Caco-2 (cell line): ENCODE measurements around the gene RPL31. TPM values are rescaled to one million over a fixed set of nuclear protein-coding genes. Genes with fewer than 3 reads are reported as not detected.

Experiments used
- BruUV-seq: library from RNA; stranded (reverse); fragments of 400-500 nt; replicated peaks from 2 replicates; lab custom pipeline; 2021; lab: Mats Ljungman, UMichigan
- CTCF ChIA-PET: fragments of 300-600 bp; sonication (Branson Sonifier 250); formaldehyde crosslinking; loops from one replicate; lab custom pipeline; 2022; ENCODE audit warnings: antibody characterized with exemption; lab: Charles Lee
- POLR2A ChIA-PET: fragments of 300-600 bp; sonication (Branson Sonifier 250); formaldehyde crosslinking; loops from one replicate; lab custom pipeline; 2022; ENCODE audit warnings: antibody characterized with exemption; lab: Charles Lee
- DNase-seq, 2 experiments: peaks; one replicate each; pipeline versions ENCODE4 v3.0.0 to v3.0.0-alpha.2; 2020 to 2022
- H3K27me3 ChIP-seq: replicated peaks from 2 replicates; pipeline ENCODE4 v1.6.0; 2011; ENCODE audit warnings: low read length; ENCODE audit not compliant: control insufficient read depth, insufficient read depth
- H3K36me3 ChIP-seq: 2 replicates; pipeline ENCODE4 v1.5.1; 2011; ENCODE audit warnings: low read length; ENCODE audit not compliant: control insufficient read depth, insufficient read depth
- H3K4me1 ChIP-seq: fragments of 250-450 bp; sonication (Bioruptor Pico); 2 replicates; pipeline ENCODE4 v1.5.1; 2020; ENCODE audit warnings: mild to moderate bottlenecking
- H3K4me3 ChIP-seq: 2 replicates; pipeline ENCODE4 v1.5.1; 2011; ENCODE audit warnings: low read depth, mild to moderate bottlenecking, control low read depth, low read length
- H3K9me3 ChIP-seq: fragments of 250-450 bp; sonication (Bioruptor Pico); 2 replicates; pipeline ENCODE4 v1.5.1; 2020; ENCODE audit warnings: mild to moderate bottlenecking, moderate library complexity
- H3K27ac Mint-ChIP-seq: one replicate; pipeline ENCODE4 v1.8.0; 2022; ENCODE audit warnings: mixed read lengths; ENCODE audit not compliant: unreplicated experiment
- H3K27me3 Mint-ChIP-seq: one replicate; pipeline ENCODE4 v1.8.0; 2022; ENCODE audit warnings: mixed read lengths; ENCODE audit not compliant: insufficient read depth, unreplicated experiment
- H3K36me3 Mint-ChIP-seq: one replicate; pipeline ENCODE4 v1.8.0; 2022; ENCODE audit warnings: mild to moderate bottlenecking, mixed read lengths; ENCODE audit not compliant: insufficient read depth, unreplicated experiment
- H3K4me1 Mint-ChIP-seq: one replicate; pipeline ENCODE4 v1.8.0; 2022; ENCODE audit warnings: low read depth, mixed read lengths; ENCODE audit not compliant: unreplicated experiment
- H3K4me3 Mint-ChIP-seq: one replicate; pipeline ENCODE4 v1.8.0; 2022; ENCODE audit warnings: mild to moderate bottlenecking, moderate library complexity, mixed read lengths; ENCODE audit not compliant: unreplicated experiment
- H3K9me3 Mint-ChIP-seq: one replicate; pipeline ENCODE4 v1.8.0; 2022; ENCODE audit warnings: mixed read lengths; ENCODE audit not compliant: unreplicated experiment
- CTCF ChIP-seq, 2 experiments: fragments of 200-600 bp in 1 of 2; IDR thresholded peaks; 1 replicate in 1 of 2; 2 replicates in 1 of 2; pipeline versions ENCODE4 v1.5.1 to v1.8.0; 2011 to 2022; ENCODE audit warnings: antibody characterized with exemption in 1 of 2, control low read depth in 1 of 2, inconsistent platforms in 1 of 2, low read depth in 1 of 2, low read length in 1 of 2, mild to moderate bottlenecking in 1 of 2, moderate library complexity in 1 of 2; ENCODE audit not compliant: insufficient read depth in 1 of 2, severe bottlenecking in 1 of 2, unreplicated experiment in 1 of 2
- intact Hi-C: fragments of 100-400 bp; cut with micrococcal nuclease; formaldehyde crosslinking; loops from one replicate; pipeline ENCODE4 v1.10.0; 2022; ENCODE audit not compliant: unreplicated experiment
- total RNA-seq: library from RNA; stranded (reverse); gene quantifications from 2 replicates; pipeline ENCODE4 v1.2.3, GENCODE V29; 2022

The RPL31 gene
- total RNA-seq, 1 experiment from 2014 or later, result 2,026 TPM

GRCh38 chr2:100978582-100979191 lies 23.4 kb upstream of the RPL31 start:
- H3K27me3 Mint-ChIP-seq, result no peaks in the 10 kb centered on the region
- POLR2A ChIA-PET, result no interaction called here

GRCh38 chr2:100980046-100980445 lies 22.0 kb upstream of the RPL31 start:
- H3K4me3 ChIP-seq, result no peak overlapping the region
- Mint-ChIP-seq H3K4me3 (no peak overlapping the region), H3K27ac (no peak overlapping the region), H3K4me1 (peaks cover 8% of the 10 kb centered on the region), H3K36me3 (no peaks in the 10 kb centered on the region), H3K27me3 (no peaks in the 10 kb centered on the region), H3K9me3 (no peaks in the 10 kb centered on the region)
- ChIA-PET POLR2A (no interaction called here), CTCF (no interaction called here)
- no TSS peak for BruUV-seq
- H3K36me3 ChIP-seq, result no peaks in the 10 kb centered on the region
- no peaks in the 10 kb centered on the region for H3K9me3 ChIP-seq
- intact Hi-C loops, result no loop called here
- TF ChIP-seq CTCF (IDR thresholded peaks at IDR 0.05; ENCODE audit: insufficient read depth in 1 of 2, low read depth in 1 of 2, low read length in 1 of 2, severe bottlenecking in 1 of 2, unreplicated experiment in 1 of 2), result no peak
- H3K4me1 ChIP-seq, result peaks cover 16% of the 10 kb centered on the region
- no peaks in the 10 kb centered on the region for H3K27me3 ChIP-seq
- DNase-seq, result no peak

More at GRCh38 chr2:100978582-100979191, 23.4 kb upstream of the RPL31 start:
- Mint-ChIP-seq H3K9me3 (no peaks in the 10 kb centered on the region), H3K4me1 (peaks cover 8% of the 10 kb centered on the region), H3K36me3 (no peaks in the 10 kb centered on the region), H3K4me3 (no peak overlapping the region), H3K27ac (no peak overlapping the region)
- no peak for TF ChIP-seq CTCF (IDR thresholded peaks at IDR 0.05; ENCODE audit: insufficient read depth in 1 of 2, low read depth in 1 of 2, low read length in 1 of 2, severe bottlenecking in 1 of 2, unreplicated experiment in 1 of 2)
- intact Hi-C loops, result no loop called here
- peaks cover 11% of the 10 kb centered on the region for H3K4me1 ChIP-seq
- H3K36me3 ChIP-seq, result no peaks in the 10 kb centered on the region
- H3K9me3 ChIP-seq, result no peaks in the 10 kb centered on the region
- CTCF ChIA-PET, result no interaction called here
- H3K4me3 ChIP-seq, result no peak overlapping the region
- no peak for DNase-seq
- no peaks in the 10 kb centered on the region for H3K27me3 ChIP-seq
- BruUV-seq, result no TSS peak

GRCh38 chr2:100981011-100981410 lies 21.1 kb upstream of the RPL31 start:
- Mint-ChIP-seq H3K9me3 (no peaks in the 10 kb centered on the region), H3K4me1 (peaks cover 8% of the 10 kb centered on the region), H3K27ac (no peak overlapping the region), H3K4me3 (no peak overlapping the region), H3K27me3 (no peaks in the 10 kb centered on the region), H3K36me3 (no peaks in the 10 kb centered on the region)
- intact Hi-C loops, result no loop called here
- no peak for TF ChIP-seq CTCF (IDR thresholded peaks at IDR 0.05; ENCODE audit: insufficient read depth in 1 of 2, low read depth in 1 of 2, low read length in 1 of 2, severe bottlenecking in 1 of 2, unreplicated experiment in 1 of 2)
- H3K4me1 ChIP-seq, result peaks cover 16% of the 10 kb centered on the region
- no peaks in the 10 kb centered on the region for H3K9me3 ChIP-seq
- ChIA-PET CTCF (no interaction called here), POLR2A (no interaction called here)
- BruUV-seq, result no TSS peak
- DNase-seq, result peak; percentile 51 to 56
- H3K27me3 ChIP-seq, result no peaks in the 10 kb centered on the region
- H3K36me3 ChIP-seq, result no peaks in the 10 kb centered on the region
- no peak overlapping the region for H3K4me3 ChIP-seq
